Tracheal epithelial cell (primary cell): ENCODE measurements around the gene DDT. TPM values are rescaled to one million over a fixed set of nuclear protein-coding genes. Genes with fewer than 3 reads are reported as not detected.

ENCODE experiments used
- total RNA-seq: library from RNA; depleted of rRNA; stranded (reverse); fragments of >200 nt; gene quantifications from 2 replicates; pipeline ENCODE4 v1.2.1, GENCODE V29; 2014

DDT gene
- total RNA-seq, result 98.9 and 118 TPM in 2 replicates

DNA sequence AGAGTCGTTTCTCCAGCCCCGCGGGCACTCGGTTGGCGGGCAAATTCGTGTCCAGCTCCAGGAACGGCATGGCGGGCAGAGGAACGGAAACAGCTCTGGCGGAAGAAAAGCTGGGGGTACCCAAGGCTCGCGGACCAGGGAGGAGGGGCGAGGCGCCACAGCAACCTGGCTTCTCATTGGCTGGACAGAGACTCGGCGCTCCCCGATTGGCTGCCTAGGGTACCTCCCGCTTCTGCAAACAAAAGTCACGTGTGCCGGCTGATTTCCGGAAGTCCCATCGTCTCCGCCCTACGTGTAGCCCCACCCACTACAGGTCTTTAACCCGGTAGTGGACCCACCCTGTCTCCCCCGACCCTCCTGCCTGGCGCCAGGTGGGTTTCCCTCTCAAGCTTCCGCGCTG lies at the start of gene DDT:
Gene DDT (minus strand): TSS at position 97 of the 400 bp plus-strand sequence. CDS start 27 bp downstream, at position 70.

DNA sequence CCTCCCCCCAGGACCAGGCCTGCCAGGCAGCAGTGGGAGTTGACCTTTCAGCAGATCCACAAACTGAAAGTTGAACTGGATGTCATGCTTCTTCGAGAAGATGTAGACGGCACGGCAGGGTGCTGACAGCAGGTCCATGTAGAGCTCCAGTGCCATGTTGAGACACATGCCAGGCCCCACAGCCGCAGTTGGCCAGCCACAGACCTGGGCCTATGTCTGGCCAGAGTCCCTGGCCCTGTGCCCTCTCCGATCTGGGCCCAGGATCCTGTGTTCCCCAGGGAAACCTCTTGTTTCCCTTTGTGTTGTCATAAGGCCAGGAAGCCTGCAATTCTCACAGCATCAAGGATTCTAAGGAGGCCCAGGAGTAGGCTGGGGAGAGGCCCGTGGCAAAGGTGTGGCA lies 31.0 kb upstream of the DDT start, which contains the start of gene GSTT4:
Gene GSTT4 (minus strand): TSS at position 253 of the 400 bp plus-strand sequence. CDS start 97 bp downstream, at position 156.

DNA sequence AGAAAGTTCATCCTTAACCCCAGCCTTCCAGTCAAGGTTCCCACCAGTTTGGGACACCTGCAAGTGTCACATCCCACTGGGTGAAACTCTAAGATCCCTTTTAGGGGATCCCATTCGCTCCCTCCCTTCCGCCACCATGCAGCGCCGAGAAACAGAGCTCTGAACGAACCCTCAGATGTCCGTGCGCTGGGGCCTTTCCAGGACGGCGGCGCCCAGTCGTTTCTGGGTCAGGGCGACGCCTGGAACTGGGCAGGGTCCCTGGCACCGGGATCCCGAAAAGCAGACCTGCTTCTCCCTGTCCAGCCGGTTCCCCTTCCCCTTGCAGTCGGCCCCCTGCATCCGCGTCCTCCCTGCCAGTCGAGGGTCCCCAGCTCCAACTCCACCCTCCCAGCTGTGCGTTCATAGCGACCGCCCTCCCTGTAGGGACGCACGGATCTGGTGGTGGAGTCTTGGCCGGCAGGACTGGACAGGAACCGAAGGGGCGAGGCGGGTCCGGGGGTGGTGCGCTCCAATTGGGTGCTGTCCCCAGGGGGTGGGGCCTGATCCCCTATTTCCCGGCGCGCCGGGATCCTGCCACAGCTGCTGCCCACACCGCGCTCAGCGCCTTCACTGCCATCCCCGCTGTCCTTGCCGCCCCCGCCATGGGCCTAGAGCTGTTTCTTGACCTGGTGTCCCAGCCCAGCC lies 5.5 kb upstream of the DDT start, which contains the start of gene GSTT2:
Gene GSTT2 (plus strand): TSS at position 578 of the 684 bp plus-strand sequence.

DNA sequence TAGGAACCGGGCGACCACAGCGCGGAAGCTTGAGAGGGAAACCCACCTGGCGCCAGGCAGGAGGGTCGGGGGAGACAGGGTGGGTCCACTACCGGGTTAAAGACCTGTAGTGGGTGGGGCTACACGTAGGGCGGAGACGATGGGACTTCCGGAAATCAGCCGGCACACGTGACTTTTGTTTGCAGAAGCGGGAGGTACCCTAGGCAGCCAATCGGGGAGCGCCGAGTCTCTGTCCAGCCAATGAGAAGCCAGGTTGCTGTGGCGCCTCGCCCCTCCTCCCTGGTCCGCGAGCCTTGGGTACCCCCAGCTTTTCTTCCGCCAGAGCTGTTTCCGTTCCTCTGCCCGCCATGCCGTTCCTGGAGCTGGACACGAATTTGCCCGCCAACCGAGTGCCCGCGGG lies 7.7 kb downstream of the DDT start, which contains the start of gene DDTL:
Gene DDTL (plus strand): TSS at position 321 of the 400 bp plus-strand sequence. CDS start 27 bp downstream, at position 348.

DNA sequence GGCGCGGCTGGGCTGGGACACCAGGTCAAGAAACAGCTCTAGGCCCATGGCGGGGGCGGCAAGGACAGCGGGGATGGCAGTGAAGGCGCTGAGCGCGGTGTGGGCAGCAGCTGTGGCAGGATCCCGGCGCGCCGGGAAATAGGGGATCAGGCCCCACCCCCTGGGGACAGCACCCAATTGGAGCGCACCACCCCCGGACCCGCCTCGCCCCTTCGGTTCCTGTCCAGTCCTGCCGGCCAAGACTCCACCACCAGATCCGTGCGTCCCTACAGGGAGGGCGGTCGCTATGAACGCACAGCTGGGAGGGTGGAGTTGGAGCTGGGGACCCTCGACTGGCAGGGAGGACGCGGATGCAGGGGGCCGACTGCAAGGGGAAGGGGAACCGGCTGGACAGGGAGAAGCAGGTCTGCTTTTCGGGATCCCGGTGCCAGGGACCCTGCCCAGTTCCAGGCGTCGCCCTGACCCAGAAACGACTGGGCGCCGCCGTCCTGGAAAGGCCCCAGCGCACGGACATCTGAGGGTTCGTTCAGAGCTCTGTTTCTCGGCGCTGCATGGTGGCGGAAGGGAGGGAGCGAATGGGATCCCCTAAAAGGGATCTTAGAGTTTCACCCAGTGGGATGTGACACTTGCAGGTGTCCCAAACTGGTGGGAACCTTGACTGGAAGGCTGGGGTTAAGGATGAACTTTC lies 13.0 kb downstream of the DDT start, which contains the start of gene GSTT2B:
Gene GSTT2B (minus strand): TSS at position 112 of the 688 bp plus-strand sequence. CDS start 64 bp downstream, at position 48.

Other genes with a start within 250 kb of the DDT start
- 0.85 and 1.9 TPM in 2 replicates for gene ZNF70, start 223.3 kb downstream of the DDT start, total RNA-seq
- 1.2 TPM in 1 of 2 replicates, not detected in the other for gene VPREB3, start 220.0 kb downstream of the DDT start, total RNA-seq
- not detected in 2 replicates for gene C22orf15, start 211.5 kb downstream of the DDT start, total RNA-seq
- 8.1 and 9.2 TPM in 2 replicates for gene CHCHD10, start 206.5 kb downstream of the DDT start, total RNA-seq
- 3.4 TPM in 2 replicates for gene MMP11, start 201.6 kb downstream of the DDT start, total RNA-seq
- 23.1 and 26.2 TPM in 2 replicates for gene SMARCB1, start 187.5 kb downstream of the DDT start, total RNA-seq
- 1.2 TPM in 1 of 2 replicates, not detected in the other for gene DERL3, start 135.4 kb downstream of the DDT start, total RNA-seq
- 8.3 and 11.1 TPM in 2 replicates for gene SLC2A11, start 116.6 kb downstream of the DDT start, total RNA-seq
- 383 and 403 TPM in 2 replicates for gene MIF, start 80.1 kb downstream of the DDT start, total RNA-seq
- gene GSTT2B, start 13.2 kb downstream of the DDT start, total RNA-seq, result 1.9 and 3.0 TPM in 2 replicates
- 0.43 TPM in 1 of 2 replicates, not detected in the other for gene DDTL, start 7.6 kb downstream of the DDT start, total RNA-seq
- gene GSTT2, start 5.7 kb upstream of the DDT start, total RNA-seq, result not detected in 2 replicates
- gene GSTT4, start 31.0 kb upstream of the DDT start, total RNA-seq, result not detected in 2 replicates
- gene CABIN1, start 36.9 kb upstream of the DDT start, total RNA-seq, result 17.6 and 22.2 TPM in 2 replicates
- 0.24 TPM in 1 of 2 replicates, not detected in the other for gene SUSD2, start 207.0 kb upstream of the DDT start, total RNA-seq